ENCODE data around the gene HEATR3. TPM values are rescaled to one million over a fixed set of nuclear protein-coding genes. Genes with fewer than 3 reads are reported as not detected.

The HEATR3 gene
- total RNA-seq, 2 donors from 2014 or later, result 18.1 to 26.9 TPM

DNA sequence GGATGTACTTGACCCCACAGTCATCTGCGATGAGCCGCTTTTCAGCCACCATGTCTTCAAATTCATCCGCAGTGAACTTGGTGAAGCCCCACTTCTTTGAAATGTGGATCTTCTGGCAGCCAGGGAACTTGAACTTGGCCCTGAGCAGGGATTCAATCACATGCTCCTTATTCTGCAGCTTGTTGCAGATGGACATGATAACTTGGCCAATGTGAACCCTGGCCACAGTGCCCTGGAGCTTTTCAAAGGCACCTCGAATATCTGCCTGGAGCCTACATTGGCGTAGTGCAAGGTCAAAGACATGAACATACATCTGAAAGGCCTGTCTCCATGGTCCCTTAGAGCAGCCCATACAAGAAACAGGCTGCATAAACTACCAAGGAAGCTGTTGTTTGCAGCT, 85.6 kb downstream of the HEATR3 start:
- Histone ChIP-seq H3K4me3 (no peak overlapping the region), H3K9ac (ENCODE audit: low read depth in 2 of 2, low read length in 2 of 2) (no peak overlapping the region), H3K36me3 (no peaks in the 10 kb centered on the region), H3K27me3 (no peaks in the 10 kb centered on the region), H3K9me3 (no peaks in the 10 kb centered on the region), H3K27ac (no peak overlapping the region), H3K4me1 (no peaks in the 10 kb centered on the region)
- DNase-seq, result peak; percentile 21
- intact Hi-C loops (cut with DNase I), result loop anchor here (5.0 to 10.0 kb wide), 3 partner anchors 56 to 127 kb away; partner anchors contain the start of genes CNEP1R1 and HEATR3
- no peak for TF ChIP-seq CTCF (IDR thresholded peaks at IDR 0.05)

GRCh38 chr16:50151756-50152155, 86.0 kb downstream of the HEATR3 start:
- Histone ChIP-seq H3K4me3 (no peak overlapping the region), H3K4me1 (no peaks in the 10 kb centered on the region), H3K9me3 (no peaks in the 10 kb centered on the region), H3K27ac (peak overlapping the region; percentile 89), H3K27me3 (no peaks in the 10 kb centered on the region), H3K9ac (ENCODE audit: low read depth in 2 of 2, low read length in 2 of 2) (peak overlapping the region in 1 of 2 donors; percentile 85), H3K36me3 (no peaks in the 10 kb centered on the region)
- DNase-seq, result no peak
- no peak for TF ChIP-seq CTCF (IDR thresholded peaks at IDR 0.05)
- intact Hi-C loops (cut with DNase I), result loop anchor here (5.0 to 10.0 kb wide), 3 partner anchors 56 to 127 kb away; partner anchors contain the start of genes CNEP1R1 and HEATR3

- Histone ChIP-seq H3K27me3 (no peaks in the 10 kb centered on the region), H3K36me3 (no peaks in the 10 kb centered on the region), H3K27ac (peak overlapping the region; percentile 89), H3K9ac (ENCODE audit: low read depth in 2 of 2, low read length in 2 of 2) (peak overlapping the region; percentile 81 to 85), H3K4me3 (peak overlapping the region; percentile 80), H3K4me1 (no peaks in the 10 kb centered on the region), H3K9me3 (no peaks in the 10 kb centered on the region)
- TF ChIP-seq CTCF (IDR thresholded peaks at IDR 0.05), result no peak
- intact Hi-C loops (cut with DNase I), result loop anchor here (5.0 to 10.0 kb wide), 3 partner anchors 55 to 128 kb away; partner anchors contain the start of genes CNEP1R1 and HEATR3
- DNase-seq, result peak; percentile 53
Observed at GRCh38 chr16:50152351-50152806, 86.6 kb downstream of the HEATR3 start.

- intact Hi-C loops (cut with DNase I), result loop anchor here (5.0 to 10.0 kb wide), 3 partner anchors 54 to 128 kb away; partner anchors contain the start of genes CNEP1R1 and HEATR3
- Histone ChIP-seq H3K4me3 (peak within 1 kb of the TSS; percentile 88), H3K27ac (peak within 1 kb of the TSS; percentile 89), H3K4me1 (no peaks in the 10 kb centered on the region), H3K9ac (ENCODE audit: low read depth in 2 of 2, low read length in 2 of 2) (peak within 1 kb of the TSS; percentile 85 to 95), H3K27me3 (no peaks in the 10 kb centered on the region), H3K36me3 (no peaks in the 10 kb centered on the region), H3K9me3 (no peaks in the 10 kb centered on the region)
- no peak for TF ChIP-seq CTCF (IDR thresholded peaks at IDR 0.05)
- peak; percentile 92 for DNase-seq
Observed at GRCh38 chr16:50152807-50153595, 87.2 kb downstream of the HEATR3 start, which contains the start of gene TENT4B. TENT4B (plus strand) TSS chr16:50153306; CDS start chr16:50153622, 316 bp downstream.

GRCh38 chr16:50153596-50154419, 88.0 kb downstream of the HEATR3 start:
- intact Hi-C loops (cut with DNase I), result loop anchor here (5.0 to 10.0 kb wide), 3 partner anchors 53 to 129 kb away; partner anchors contain the start of genes CNEP1R1 and HEATR3
- Histone ChIP-seq H3K27me3 (no peaks in the 10 kb centered on the region), H3K27ac (peak overlapping the region; percentile 77), H3K9me3 (no peaks in the 10 kb centered on the region), H3K36me3 (no peaks in the 10 kb centered on the region), H3K4me1 (no peaks in the 10 kb centered on the region), H3K4me3 (peak overlapping the region; percentile 88), H3K9ac (ENCODE audit: low read depth in 2 of 2, low read length in 2 of 2) (peak overlapping the region; percentile 80 to 95)
- peak; percentile 42 for DNase-seq
- TF ChIP-seq CTCF (IDR thresholded peaks at IDR 0.05), result no peak
